ENCODE results near the gene MAB21L3. TPM values are rescaled to one million over a fixed set of nuclear protein-coding genes. Genes with fewer than 3 reads are reported as not detected.

MAB21L3 gene
- total RNA-seq, 1 donor from 2014 or later, result 0.46 TPM

- H3K27ac ChIP-seq, result no peak overlapping the region
- TF ChIP-seq CTCF (IDR thresholded peaks at IDR 0.05), result no peak
- H3K36me3 ChIP-seq, result no peaks in the 10 kb centered on the region
- intact Hi-C loops (cut with DNase I), result loop anchor here (10.0 kb wide), 1 partner anchor 329 kb away; no protein-coding TSS in a partner anchor
- DNase-seq, result no peak
- no peaks in the 10 kb centered on the region for H3K27me3 ChIP-seq
- no peaks in the 10 kb centered on the region for H3K9me3 ChIP-seq
- no peak overlapping the region for H3K4me3 ChIP-seq
- H3K4me1 ChIP-seq, result peaks cover 6% of the 10 kb centered on the region
- no peak for ATAC-seq
Observed at GRCh38 chr1:116166011-116166571, 54.9 kb downstream of the MAB21L3 start.

GRCh38 chr1:116166655-116167054 lies 55.5 kb downstream of the MAB21L3 start:
- ATAC-seq (no peak), DNase-seq (no peak)
- Histone ChIP-seq H3K27me3 (no peaks in the 10 kb centered on the region), H3K27ac (no peak overlapping the region), H3K4me1 (peaks cover 6% of the 10 kb centered on the region), H3K9me3 (no peaks in the 10 kb centered on the region), H3K36me3 (no peaks in the 10 kb centered on the region), H3K4me3 (no peak overlapping the region)
- intact Hi-C loops (cut with DNase I), result loop anchor here (10.0 kb wide), 1 partner anchor 328 kb away; no protein-coding TSS in a partner anchor
- no peak for TF ChIP-seq CTCF (IDR thresholded peaks at IDR 0.05)

GRCh38 chr1:116167625-116168276 lies 56.6 kb downstream of the MAB21L3 start:
- Histone ChIP-seq H3K4me1 (peaks cover 6% of the 10 kb centered on the region), H3K27ac (peak overlapping the region; percentile 63), H3K4me3 (peak overlapping the region; percentile 65), H3K27me3 (no peaks in the 10 kb centered on the region), H3K36me3 (no peaks in the 10 kb centered on the region), H3K9me3 (no peaks in the 10 kb centered on the region)
- TF ChIP-seq CTCF (IDR thresholded peaks at IDR 0.05), result no peak
- DNase-seq (no peak), ATAC-seq (peak; percentile 53)
- intact Hi-C loops (cut with DNase I), result loop anchor here (10.0 kb wide), 1 partner anchor 327 kb away; no protein-coding TSS in a partner anchor

GRCh38 chr1:116168277-116169032 lies 57.3 kb downstream of the MAB21L3 start:
- Histone ChIP-seq H3K27ac (peak overlapping the region; percentile 63), H3K4me3 (peak overlapping the region; percentile 65), H3K4me1 (peaks cover 6% of the 10 kb centered on the region), H3K36me3 (no peaks in the 10 kb centered on the region), H3K9me3 (no peaks in the 10 kb centered on the region), H3K27me3 (no peaks in the 10 kb centered on the region)
- intact Hi-C loops (cut with DNase I), result loop anchor here (10.0 kb wide), 1 partner anchor 326 kb away; no protein-coding TSS in a partner anchor
- DNase-seq (peak; percentile 93), ATAC-seq (peak; percentile 96)
- peak; percentile 98 for TF ChIP-seq CTCF (IDR thresholded peaks at IDR 0.05)

- Histone ChIP-seq H3K36me3 (no peaks in the 10 kb centered on the region), H3K27ac (no peak overlapping the region), H3K27me3 (no peaks in the 10 kb centered on the region), H3K9me3 (no peaks in the 10 kb centered on the region), H3K4me1 (peaks cover 6% of the 10 kb centered on the region), H3K4me3 (no peak overlapping the region)
- DNase-seq, result no peak
- TF ChIP-seq CTCF (IDR thresholded peaks at IDR 0.05), result no peak
- no peak for ATAC-seq
- intact Hi-C loops (cut with DNase I), result loop anchor here (10.0 kb wide), 1 partner anchor 325 kb away; no protein-coding TSS in a partner anchor
Observed at GRCh38 chr1:116169898-116170297, 58.7 kb downstream of the MAB21L3 start.
